ENCODE data around the gene SH3BP2. TPM values are rescaled to one million over a fixed set of nuclear protein-coding genes. Genes with fewer than 3 reads are reported as not detected.
"Not testable (repeated sequence)": the region's sequence is repeated elsewhere in the genome, so short reads cannot be mapped to it uniquely, and the experiment has no call there.

The SH3BP2 gene
- total and polyA plus RNA-seq, 10 of the 15 experiments (the other 5 are each of a cell fraction or from before 2014, with no cell fraction given): 1.1 to 61.8 (median 23.9) TPM

DNA sequence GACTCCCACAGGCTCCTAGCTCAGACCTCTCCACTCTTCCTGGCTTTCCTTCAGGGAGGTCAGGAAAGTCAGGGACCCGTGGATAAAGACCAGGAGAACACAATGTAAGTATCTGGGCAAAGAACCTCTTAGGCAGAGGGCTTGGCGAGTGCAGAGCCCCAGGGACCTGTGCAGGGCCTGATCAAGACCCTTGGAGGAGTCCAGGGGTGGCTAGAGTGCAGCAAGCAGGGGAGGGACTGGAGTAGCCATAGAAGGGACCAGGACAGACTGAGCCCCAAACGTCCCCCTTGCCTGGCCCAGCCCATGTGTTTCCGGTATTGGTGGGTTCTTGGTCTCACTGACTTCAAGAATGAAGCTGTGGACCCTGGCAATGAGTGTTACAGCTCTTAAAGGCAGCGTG lies 30.8 kb upstream of the SH3BP2 start (continued):
- TF ChIP-seq CREB1 (IDR thresholded peaks at IDR 0.05; ENCODE audit: low read depth) (no peak), NR2F1 (conservative IDR thresholded peaks at IDR 0.05) (no peak), CHD1 (IDR thresholded peaks at IDR 0.05; ENCODE audit: low read depth, low read length) (no peak), STAT1 (conservative IDR thresholded peaks at IDR 0.05) (no peak), MTA3 (IDR thresholded peaks at IDR 0.05; ENCODE audit: borderline replicate concordance, low read length) (no peak)
- TF ChIP-seq, protein P1, sequence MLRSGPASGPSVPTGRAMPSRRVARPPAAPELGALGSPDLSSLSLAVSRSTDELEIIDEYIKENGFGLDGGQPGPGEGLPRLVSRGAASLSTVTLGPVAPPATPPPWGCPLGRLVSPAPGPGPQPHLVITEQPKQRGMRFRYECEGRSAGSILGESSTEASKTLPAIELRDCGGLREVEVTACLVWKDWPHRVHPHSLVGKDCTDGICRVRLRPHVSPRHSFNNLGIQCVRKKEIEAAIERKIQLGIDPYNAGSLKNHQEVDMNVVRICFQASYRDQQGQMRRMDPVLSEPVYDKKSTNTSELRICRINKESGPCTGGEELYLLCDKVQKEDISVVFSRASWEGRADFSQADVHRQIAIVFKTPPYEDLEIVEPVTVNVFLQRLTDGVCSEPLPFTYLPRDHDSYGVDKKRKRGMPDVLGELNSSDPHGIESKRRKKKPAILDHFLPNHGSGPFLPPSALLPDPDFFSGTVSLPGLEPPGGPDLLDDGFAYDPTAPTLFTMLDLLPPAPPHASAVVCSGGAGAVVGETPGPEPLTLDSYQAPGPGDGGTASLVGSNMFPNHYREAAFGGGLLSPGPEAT (IDR thresholded peaks at IDR 0.05; ENCODE audit: low read depth): no peak

DNA sequence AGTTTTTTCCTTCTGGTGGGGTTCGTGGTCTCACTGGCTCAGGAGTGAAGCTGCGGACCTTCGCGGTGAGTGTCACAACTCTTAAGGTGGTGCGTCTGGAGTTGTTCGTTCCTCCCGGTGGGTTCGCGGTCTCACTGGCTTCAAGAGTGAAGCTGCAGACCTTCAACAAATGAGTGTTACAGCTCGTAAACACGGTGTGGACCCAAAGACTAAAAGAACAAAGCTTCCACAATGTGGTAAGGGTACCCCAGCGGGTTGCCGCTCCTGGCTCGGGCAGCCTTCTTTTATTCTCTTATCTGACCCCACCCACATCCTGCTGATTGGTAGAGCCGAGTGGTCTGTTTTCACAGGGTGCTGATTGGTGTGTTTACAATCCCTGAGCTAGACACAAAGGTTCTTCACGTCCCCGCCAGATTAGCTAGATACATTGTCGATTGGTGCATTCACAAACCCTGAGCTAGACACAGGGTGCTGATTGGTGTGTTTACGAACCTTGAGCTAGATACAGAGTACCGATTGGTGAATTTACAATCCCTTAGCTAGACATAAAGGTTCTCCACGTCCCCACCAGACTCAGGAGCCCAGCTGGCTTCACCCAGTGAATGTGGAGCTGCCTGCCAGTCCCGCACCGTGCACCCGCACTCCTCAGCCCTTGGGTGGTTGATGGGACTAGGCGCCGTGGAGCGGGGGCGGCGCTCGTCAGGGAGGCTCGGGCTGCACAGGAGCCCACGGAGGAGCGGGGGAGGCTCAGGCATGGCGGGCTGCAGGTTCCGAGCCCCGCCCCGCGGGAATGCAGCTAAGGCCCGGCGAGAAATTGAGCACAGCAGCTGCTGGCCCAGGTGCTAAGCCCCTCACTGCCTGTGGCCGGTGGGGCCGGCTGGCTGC lies 30.2 kb upstream of the SH3BP2 start:
- 91% methylated on average over 35 of the region's 42 CpGs for WGBS (ENCODE audit: insufficient coverage, insufficient replicate concordance, low lambda C conversion rate, missing lambda C conversion rate)
- not testable (repeated sequence) for H3K36me3 ChIP-seq (ENCODE audit: control insufficient read depth in 2 of 2, insufficient read depth in 2 of 2, low read length in 1 of 2); H4K20me1 ChIP-seq (ENCODE audit: control insufficient read depth, insufficient read depth); H2AFZ ChIP-seq (ENCODE audit: control insufficient read depth, low read depth, low read length); H3K4me3 ChIP-seq; BruUV-seq (replicated peaks); H3K79me2 ChIP-seq (ENCODE audit: control insufficient read depth, insufficient read depth, low read length); H3K27me3 ChIP-seq (replicated peaks in 1 of 2; ENCODE audit: control insufficient read depth in 2 of 2, insufficient read depth in 2 of 2, low read length in 1 of 2); H3K9ac ChIP-seq (ENCODE audit: control insufficient read depth, insufficient read depth, low read length); H3K9me3 ChIP-seq (replicated peaks; ENCODE audit: control insufficient read depth, insufficient read depth, low read length); H3K4me2 ChIP-seq (ENCODE audit: control insufficient read depth, insufficient read depth); H3K27ac ChIP-seq (ENCODE audit: control insufficient read depth, insufficient read depth); DNase-seq (ENCODE audit: low read depth, low spot score); ATAC-seq
- RAD21 ChIA-PET (ENCODE audit: unreplicated experiment): interaction anchor here (0.5 to 3.8 kb wide), 18 partner anchors 11 to 277 kb away, joined by 3 to 21 read pairs (median 5); partner anchors contain the start of genes GRK4 and NOP14
- H3K4me1 ChIP-seq (ENCODE audit: control insufficient read depth, insufficient read depth, low read length): peaks cover 11% of the 10 kb centered on the region
- POLR2A ChIA-PET: interaction anchor here (0.9 to 1.0 kb wide), 2 partner anchors 23 to 173 kb away, joined by 3 to 5 read pairs; no protein-coding TSS in a partner anchor
- SMC1A ChIA-PET (ENCODE audit: uncharacterized antibody, unreplicated experiment): interaction anchor here (0.8 to 2.8 kb wide), 16 partner anchors 15 to 225 kb away, joined by 3 to 9 read pairs (median 4); partner anchors contain the start of genes GRK4 and NOP14
- CTCF ChIA-PET: interaction anchor here (0.6 to 3.5 kb wide), 18 partner anchors 8 to 216 kb away, joined by 3 to 22 read pairs (median 5); no protein-coding TSS in a partner anchor
- TF ChIP-seq, protein P2, sequence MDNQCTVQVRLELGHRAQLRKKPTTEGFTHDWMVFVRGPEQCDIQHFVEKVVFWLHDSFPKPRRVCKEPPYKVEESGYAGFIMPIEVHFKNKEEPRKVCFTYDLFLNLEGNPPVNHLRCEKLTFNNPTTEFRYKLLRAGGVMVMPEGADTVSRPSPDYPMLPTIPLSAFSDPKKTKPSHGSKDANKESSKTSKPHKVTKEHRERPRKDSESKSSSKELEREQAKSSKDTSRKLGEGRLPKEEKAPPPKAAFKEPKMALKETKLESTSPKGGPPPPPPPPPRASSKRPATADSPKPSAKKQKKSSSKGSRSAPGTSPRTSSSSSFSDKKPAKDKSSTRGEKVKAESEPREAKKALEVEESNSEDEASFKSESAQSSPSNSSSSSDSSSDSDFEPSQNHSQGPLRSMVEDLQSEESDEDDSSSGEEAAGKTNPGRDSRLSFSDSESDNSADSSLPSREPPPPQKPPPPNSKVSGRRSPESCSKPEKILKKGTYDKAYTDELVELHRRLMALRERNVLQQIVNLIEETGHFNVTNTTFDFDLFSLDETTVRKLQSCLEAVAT (IDR thresholded peaks at IDR 0.05): 0 out of 2 replicates have a peak, but pooled peaks have one; percentile 29
- TF ChIP-seq NFYB (IDR thresholded peaks at IDR 0.05; ENCODE audit: insufficient read depth, low read depth, low read length): peak; percentile 73
- FAIRE-seq: peak; percentile 65
- intact Hi-C loops (cut with micrococcal nuclease; ENCODE audit: unreplicated experiment) (loop anchor here (5.0 to 10.0 kb wide), 4 partner anchors 50 to 282 kb away; partner anchors contain the start of genes GRK4 and NOP14), in situ Hi-C loops (cut with MboI) (loop anchor here (25.0 kb wide), 1 partner anchor 175 kb away; no protein-coding TSS in a partner anchor)
